GM19035 (cell line): Measurements from ENCODE around the gene PTOV1.
A peak's percentile ranks its signal among the peaks of the same experiment; 100 is the strongest.

Experiments
- ATAC-seq: cut with Tn5 transposase; IDR thresholded peaks from one replicate; pipeline ENCODE4 v1.9.1; 2021; ENCODE audit not compliant: unreplicated experiment

Gene PTOV1

DNA sequence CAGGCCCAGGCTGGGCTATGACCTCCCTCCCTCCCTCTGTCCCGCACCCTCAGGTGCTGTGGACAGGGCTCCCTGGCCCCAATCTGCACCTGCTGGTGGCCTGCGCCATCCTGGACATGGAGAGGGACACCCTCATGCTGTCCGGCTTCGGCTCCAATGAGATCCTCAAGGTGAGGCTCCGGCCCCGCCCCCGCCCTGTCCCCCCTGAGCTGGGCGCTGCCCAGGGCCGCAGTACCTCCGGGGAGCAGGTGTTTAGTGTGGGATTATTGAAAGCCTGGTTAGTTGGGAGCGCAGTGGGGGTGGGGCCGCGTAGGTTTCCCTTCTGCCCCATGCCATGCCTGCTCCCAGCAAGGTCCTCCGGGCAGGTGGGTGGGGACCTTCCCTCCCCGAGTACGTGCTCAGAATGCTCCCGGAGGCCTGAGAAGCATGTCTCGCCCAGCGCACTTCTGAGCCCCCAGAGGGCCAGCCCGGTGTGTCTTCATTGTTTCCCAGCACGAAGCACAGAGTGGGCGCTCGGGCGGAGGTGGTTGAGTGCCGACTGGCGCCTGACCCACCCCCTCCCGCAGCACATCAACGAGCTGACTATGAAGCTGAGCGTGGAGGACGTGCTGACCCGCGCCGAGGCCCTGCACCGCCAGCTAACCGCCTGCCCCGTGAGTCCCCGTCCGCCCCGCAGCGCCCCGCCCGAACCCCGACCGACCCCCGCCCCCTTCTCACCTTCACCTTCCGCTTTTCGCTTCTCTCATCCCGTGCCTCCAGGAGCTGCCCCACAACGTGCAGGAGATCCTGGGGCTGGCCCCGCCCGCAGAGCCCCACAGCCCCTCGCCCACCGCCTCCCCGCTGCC lies 36.9 kb downstream of the PTOV1 start:
- ATAC-seq: no peak

DNA sequence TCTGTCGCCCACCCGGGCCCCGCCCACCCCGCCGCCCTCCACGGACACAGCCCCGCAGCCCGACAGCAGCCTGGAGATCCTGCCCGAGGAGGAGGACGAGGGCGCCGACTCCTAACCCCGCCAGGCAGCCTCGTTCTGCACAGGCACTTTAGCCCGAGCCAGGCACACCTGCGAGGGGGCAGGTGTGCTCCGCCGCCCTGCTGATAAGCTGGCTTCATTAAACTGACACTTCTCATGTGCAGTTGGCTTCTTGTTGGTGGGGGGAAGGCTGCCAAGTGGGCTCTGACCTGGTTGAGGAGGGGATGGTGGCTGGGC lies 37.5 kb downstream of the PTOV1 start:
- no peak for ATAC-seq

DNA sequence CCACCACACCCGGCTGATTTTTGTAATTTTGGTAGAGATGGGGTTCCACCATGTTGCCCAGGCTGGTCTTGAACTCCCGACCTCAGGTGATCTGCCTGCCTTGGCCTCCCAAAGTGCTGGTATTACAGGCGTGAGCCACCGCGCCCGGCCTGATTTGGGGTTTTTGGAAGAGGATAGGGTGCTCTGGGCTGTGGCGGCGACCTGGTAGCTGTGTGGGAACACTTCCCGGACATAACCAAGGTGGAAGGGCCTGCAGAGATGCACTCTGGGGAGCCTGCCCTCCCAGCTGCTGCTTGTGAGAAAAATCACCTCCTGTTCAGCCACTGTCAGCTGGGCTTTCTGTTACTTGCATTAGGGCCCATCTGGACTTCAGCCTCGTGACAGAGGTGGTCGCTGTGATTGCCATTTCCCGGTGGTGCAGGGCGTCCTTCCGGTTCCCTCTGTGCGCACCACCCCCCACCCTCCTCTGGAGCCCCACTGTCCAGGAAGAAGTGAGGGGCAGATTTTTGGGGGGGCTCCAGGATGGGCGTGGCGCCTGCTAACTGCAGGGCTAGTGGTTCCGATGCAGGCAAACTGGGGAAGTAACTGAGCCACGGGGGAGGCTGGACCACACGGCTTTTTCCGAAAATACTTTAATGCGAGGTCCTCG lies 38.2 kb downstream of the PTOV1 start:
- no peak for ATAC-seq

DNA sequence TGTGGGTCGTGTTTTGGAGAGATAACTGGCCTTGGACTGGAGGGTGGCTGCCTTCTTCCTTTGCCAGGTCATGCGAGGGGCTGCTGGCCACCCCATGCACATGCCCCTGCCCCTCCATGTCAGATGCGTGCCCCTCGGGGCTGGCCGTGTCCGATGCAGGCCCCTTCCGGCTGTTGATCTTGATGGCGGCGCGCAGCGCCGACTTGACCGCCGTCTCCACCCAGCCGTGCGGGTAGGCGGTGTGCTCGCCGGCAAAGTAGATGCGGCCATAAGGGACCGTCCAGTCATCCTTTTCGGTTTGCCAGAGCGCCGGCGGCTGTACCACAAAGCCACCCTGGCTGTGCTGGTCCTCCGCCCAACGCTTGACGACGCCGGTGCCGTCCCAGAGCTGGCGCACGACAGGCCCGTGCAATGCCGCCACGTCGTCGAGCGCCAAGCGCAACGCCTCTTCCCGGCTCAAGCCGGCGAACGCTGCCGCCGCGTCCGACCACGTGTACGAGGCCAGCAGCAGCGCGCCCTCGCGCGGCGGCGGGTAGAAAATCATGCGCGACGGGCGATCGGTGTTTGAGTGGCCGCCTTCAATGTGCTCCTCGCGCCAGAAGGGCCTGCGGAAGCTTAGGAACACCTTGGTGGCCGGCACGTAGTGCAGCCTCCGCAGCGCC lies 38.9 kb downstream of the PTOV1 start:
- ATAC-seq: no peak

DNA sequence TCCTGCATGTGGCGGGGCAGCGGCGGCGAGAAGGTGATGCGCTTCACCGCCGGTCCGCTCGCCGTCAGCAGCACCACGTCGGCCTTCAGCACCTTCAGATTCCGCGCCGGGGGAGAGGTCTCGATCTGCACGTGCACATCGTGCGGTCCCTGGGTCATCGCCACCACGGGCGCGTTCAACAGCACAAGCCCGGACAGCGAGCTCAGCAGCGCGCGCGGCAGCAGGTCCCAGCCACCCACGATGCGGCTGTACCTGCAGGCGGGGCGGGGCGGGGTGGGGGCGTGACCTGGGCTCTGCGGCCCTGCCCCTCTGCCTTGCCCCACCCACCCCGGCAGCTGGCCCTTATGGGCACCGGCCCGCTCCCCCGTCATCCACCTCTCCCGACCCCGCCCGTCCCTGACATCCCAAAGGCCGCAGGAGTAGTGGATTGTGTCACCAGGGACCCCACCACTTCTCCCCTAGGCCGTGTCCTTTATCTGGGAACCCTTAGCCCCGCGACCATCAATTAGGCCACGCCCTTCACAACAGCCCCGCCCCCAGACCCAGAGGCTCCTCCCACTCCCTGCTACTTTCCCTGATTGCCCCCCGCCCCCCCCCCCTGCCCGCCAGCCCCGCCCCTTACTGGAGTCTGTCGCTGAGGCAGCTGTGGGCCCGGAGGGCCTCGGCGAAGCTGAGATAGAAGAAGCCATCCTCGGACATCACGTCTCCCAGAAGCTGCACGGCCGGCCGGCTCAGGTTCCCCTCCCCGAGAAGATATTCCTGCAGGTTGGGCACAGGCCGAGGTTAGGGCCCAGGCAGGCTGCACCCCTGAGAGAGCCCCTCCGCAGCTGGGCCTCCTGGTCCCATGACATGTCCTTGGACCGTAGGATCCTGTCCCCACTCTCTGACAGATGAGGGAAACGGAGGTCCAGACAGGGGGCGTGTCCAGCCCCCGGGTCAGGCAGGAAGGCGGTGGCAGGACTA lies 39.7 kb downstream of the PTOV1 start:
- ATAC-seq: no peak

DNA sequence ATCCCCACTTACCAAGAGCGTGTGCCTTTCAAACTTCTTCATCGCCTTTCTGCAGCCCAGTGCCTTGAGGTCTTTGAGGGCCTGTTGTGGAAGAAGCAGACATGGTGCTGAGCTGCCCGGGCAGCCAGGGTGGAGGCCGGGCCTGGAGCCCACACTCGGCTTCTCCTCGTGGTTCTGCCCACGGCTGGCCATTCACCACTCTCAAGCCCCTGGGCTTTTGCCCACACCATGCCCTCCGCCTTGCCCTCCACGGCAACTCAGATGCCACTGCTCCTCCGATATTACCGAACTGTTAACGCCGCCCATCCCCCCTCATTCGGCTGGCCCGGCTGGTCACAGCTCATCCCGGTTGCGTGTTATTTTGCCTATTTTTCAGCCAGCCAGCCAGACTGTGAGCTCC lies 40.4 kb downstream of the PTOV1 start:
- no peak for ATAC-seq

DNA sequence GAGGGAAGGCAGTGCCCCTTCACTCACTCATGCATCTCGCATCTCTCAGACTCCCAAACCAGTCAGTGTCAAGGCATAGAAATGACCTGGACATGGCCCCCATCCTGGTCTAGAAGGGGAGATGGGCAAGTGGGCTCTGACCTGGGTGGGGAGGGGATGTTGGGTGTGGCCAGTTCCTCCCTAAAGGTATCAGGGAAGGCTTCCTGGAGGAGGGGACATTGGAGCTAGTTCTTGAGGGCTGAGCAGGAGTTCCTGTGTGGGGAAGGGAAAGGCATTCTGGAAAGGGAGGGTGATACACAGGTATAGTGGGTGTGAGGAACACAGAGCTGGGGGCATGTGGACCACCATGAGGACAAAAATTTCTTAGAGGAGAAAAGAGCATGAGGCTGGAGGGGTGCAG lies 41.8 kb downstream of the PTOV1 start:
- ATAC-seq: no peak

DNA sequence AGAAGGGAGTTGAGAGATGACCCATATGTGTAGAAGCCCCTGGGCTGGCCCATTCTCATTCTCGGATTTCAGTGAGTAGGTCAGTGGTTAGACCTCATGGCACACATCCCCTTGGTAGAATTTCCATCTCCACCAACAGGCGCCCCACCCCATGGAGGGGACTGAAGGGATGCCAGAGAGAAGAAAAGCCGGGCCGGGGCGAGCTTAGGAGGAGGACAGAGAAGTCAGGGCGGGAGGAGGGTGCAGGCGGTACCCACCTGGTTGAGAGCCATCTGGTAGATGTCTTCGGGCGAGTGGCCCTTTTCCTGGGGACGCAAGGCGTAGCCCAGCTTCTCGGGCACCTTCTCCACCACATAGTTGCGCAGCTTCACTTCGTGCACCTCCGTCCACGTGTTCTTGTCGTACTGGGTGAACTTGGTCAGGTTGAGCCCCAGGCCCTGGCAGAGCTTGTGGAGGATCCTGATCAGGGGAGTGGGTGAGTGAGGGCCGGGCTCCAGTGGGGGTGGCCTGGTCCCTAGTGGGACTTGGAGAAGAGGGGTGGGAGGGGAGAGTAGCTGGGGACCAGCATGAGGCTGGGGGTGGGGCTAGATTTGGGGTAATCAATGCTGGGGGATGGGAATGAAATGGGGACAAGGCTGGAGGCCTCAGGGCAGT lies 43.2 kb downstream of the PTOV1 start:
- no peak for ATAC-seq

DNA sequence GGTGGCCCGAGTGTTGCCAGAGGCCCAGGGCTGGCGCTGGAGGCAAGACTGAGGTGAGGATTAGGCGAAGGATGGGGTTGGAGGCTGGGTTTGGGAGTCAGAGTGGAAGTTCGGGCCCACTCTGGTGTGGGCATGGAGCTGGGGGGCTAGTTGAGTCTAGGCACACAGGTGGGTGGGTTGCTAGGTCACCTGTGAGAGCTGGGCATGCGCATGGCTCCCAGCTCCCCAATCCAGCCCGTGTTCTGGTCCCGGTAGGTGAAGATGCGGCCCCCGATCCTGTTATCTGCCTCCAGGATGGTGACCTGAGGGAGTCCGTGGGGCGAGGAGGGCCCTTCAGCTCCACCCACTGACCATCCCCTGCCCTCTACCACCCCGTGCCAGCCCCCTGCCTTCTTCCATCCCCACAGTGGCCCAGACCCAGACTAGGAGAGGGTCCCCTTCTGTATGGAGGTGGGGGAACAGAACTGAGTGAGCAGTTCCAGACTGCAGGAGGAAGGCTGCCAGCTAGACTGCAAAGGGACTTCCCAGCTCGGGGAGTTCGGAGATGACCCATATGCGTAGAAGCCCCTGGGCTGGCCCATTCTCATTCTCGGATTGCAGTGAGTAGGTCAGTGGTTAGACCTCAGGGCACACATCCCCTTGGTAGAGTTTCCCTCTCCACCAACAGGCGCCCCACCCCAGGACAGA lies 44.1 kb downstream of the PTOV1 start:
- ATAC-seq: no peak

DNA sequence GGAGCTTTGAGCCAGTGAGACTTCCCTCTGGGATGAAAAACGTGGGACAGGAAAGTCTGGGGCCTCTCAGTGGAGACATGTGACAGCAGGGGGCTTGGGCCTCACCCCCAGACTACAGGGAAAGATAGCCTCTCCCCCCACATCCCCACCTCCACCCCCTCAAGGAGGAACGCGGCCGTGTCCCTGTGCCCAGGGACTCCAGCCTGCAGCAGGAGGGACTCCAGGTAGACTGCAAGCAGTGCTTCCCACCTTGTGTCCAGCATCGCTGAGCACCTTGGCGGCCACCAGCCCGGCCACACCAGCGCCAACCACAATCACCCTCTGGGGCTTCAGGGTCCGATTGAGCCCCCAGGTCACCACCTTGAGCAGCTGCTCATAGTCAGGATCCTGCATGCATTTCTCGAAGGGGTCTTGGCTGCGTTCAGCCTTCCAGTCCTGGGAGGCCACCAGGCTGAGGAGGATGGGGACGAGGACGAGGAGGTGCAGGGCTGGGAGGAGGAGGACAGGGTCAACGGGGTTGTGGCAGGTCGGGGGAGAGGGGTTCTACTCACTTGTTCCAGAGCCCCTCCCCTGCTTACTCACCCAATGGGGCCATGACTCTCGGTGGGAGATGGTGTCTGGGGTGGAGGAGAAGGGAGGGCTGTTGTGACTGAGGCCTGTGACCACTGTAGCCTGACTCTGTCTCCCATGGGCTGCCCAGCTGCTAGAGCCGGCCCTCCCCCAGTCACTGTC lies 44.8 kb downstream of the PTOV1 start:
- no peak for ATAC-seq

DNA sequence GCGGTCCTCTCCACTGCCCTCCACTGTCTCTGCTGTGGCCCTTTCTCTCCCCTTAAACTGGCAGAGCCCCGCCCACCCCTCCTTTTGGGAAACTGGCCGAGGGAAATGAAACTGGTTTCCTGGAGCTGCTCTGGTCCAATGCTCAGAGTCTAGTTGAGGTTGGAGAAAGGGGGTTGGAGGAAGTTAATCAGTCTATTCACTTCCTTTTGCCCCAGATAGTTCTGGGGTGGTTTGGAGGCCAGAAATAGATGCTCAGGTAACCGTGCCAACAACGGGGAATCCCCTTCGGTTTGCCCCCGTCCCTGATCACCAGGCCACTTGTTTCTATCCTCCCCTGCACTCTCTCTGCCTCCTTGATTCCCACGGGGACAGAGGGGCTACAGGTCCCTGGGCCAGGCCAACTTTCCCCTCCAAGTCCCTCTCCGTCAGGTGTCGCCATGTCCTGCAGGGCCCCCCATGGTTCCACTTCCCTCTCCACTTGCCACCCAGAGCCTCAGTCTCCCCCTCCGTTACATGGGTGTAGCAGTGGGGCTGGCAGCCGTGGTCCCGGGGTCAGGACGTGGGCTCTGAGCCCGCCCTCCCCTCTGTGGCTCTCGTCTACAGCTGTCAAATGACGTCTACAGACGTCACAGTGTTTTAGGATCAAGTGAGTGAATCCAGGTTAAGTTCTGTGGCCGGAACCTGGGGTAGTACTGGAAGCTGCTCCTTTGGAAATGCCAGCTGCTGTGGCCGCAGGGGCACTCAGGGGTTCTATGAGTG lies 46.1 kb downstream of the PTOV1 start, which contains the start of gene IL4I1:
Gene IL4I1 (minus strand): TSS at position 25 of the 759 bp plus-strand sequence. CDS start 727 bp downstream, outside the sequence.
- ATAC-seq: peak; percentile 50

DNA sequence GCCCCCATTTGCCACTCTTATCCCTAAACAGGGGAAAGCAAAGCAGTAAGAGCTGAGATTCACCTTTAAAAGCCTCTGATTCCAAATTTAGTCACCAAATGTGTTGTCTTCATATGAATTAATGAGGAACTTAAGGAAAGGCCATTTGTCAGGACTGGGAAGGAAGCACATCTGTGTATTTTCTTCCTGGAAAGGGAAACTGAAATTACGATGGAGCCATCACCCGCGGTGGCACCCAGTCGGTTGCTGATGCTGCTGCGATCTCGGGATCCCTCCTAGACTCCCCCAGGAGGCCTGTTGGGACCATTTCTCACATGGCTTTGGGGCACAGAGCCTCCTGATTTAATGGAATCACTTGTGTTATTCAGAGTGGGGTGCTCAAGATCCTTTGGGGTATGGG lies 53.2 kb downstream of the PTOV1 start:
- ATAC-seq: no peak

DNA sequence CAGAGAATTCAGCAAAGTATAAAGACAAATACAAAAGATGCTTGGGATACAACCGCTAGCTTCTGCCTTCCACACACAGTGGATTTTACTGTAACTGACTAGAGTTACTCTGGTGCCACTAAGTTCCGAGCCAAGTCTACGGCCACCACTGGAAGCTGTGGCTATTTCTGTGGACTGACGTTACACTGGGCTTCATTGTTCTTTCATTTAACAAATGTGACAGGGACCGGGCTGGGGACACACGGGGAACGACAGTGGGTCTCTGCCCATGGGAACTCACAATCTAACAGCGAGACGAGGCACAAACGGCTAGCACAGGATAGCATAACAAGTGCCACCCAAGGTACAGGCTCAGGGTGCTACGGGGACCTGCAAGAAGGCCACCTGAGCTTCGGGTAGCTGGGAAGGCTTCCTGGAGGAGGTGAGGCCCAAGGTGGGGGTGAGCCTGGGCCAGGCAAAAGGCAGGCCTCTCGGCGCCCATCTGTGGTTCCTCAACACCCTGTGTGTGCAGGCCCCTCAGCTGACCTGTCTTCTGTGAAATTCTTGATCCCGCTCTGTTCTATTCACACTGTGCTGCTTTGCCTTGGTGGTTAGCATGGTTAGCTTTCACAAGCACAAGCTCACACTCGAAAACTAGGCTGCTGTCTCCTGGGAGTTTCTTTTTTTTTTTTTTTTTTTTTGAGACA lies 56.1 kb downstream of the PTOV1 start:
- ATAC-seq: no peak

DNA sequence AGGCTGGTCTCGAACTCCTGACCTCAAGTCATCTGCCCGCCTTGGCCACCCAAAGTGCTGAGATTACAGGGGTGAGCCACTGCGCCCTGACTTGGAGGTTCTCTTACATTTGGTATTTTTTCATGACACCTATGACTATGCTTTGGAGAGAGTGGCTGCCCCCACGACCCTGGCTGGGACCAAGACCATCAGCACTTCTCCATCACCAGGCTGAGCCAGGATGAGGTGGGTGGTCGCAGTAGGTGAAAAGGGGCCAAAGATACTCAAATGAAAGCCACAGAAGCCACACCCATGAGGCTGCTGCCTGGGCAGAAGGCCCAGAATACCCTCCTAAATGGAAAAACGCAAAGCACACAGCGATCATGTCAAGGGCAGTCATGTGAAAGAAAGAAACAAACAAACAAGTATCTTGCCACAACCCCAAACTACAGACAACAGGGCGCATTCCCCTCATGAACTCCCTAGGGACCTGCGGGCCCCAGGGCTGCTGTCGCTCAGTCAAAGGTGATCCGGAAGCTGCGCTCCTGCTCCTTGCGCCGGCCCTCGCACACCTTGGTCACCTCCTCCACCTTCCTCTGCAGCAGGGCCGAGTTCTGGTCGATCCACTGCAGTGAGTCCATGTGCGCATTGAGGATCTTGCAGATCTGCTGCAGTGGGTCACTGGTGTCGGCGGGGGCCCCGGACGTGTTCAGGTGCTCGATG lies 56.9 kb downstream of the PTOV1 start:
- no peak for ATAC-seq

DNA sequence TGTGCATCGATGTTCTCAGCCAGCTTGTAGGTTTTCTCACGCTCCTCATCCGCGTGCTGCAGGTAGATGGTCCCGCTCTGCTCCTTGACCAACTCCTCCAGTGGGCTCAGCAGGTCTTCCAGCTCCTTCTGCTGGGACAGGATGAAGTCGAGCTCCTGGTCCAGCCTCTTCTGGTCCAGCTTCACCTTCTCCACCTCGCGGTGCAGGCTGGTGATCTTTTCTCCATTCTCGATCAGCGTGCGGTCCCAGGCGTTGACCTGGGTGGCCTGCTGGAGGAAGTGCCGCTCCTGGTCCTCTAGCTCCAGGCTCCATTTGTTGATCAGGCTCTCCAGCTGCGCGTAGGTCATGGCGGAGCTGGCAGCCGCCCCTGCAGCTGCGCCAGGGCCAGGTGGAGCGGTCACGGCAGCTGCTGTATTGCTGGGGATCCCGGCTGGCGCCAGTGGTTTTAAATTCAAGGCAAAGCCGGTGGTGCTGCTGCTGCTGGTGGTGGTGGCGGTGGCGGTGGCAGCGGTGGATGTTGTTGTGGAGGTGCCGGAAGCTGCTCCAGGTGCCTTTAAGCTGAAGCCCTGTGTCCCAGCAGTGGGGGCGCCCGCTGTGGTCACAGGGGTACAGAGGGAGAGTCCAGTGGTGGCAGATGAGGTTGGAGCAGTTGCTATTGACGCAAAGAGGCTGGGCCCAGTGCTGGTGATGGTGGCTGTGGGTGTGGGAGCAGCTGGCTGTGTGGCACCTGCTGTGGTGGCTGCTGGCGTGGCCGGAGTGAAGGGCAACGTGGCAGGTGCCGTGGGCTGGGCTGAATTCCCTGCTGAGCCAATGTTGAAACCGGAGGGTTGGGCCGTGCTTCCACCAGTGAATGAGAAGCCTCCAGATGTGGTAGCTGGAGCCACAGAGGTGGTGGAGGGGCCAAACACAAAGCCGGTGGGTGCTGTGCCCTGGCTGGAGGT lies 57.8 kb downstream of the PTOV1 start:
- no peak for ATAC-seq

DNA sequence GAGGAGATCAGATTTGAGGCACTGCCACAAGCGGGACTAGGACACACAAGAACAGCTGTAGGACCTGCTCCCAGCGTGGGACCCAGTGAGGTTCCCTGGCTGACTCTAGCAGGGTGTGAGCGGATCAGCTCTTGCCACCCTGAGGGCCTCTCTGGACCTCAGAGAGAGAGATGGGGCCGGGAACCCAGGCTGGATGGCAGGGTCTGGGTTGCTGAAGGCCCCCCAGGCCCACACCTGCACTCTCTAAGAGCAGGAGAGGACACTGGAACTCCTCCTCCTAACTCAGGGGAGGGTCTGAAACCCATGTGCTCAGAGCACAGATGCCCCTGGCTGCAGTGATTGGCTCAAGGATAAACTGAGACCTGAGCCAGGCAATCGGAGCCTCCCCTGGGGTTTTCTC lies 59.2 kb downstream of the PTOV1 start:
- ATAC-seq: no peak
